Epithelial cell of proximal tubule (primary cell): ENCODE data around the gene CELA1. TPM values are rescaled to one million over a fixed set of nuclear protein-coding genes. Genes with fewer than 3 reads are reported as not detected.

Source experiments
- DNase-seq: peaks from one replicate; pipeline ENCODE4 v3.0.0-alpha.2; 2011; ENCODE audit warnings: low read depth
- H3K4me3 ChIP-seq: 2 replicates; pipeline ENCODE4 v1.5.1; 2011; ENCODE audit warnings: low read depth, mild to moderate bottlenecking, low read length
- CTCF ChIP-seq: conservative IDR thresholded peaks from 2 replicates; pipeline ENCODE4 v1.5.1; 2012; ENCODE audit warnings: low read depth, mild to moderate bottlenecking, low read length
- total RNA-seq: library from RNA; depleted of rRNA; stranded (reverse); fragments of >200 nt; gene quantifications from 2 replicates; pipeline ENCODE4 v1.2.3, GENCODE V29; 2015

Gene CELA1
- total RNA-seq, 1 donor from 2014 or later: not detected

- TF ChIP-seq CTCF: no peak
- DNase-seq: no peak
- peak overlapping the region; percentile 71 for H3K4me3 ChIP-seq
Observed at GRCh38 chr12:51390891-51391282, 44.4 kb upstream of the CELA1 start.

- TF ChIP-seq CTCF: no peak
- no peak for DNase-seq
- no peak overlapping the region for H3K4me3 ChIP-seq
Observed at GRCh38 chr12:51390457-51390856, 44.0 kb upstream of the CELA1 start.

GRCh38 chr12:51389302-51389999 is 43.0 kb upstream of the CELA1 start:
- no peak for DNase-seq
- no peak for TF ChIP-seq CTCF
- H3K4me3 ChIP-seq: no peak overlapping the region

- no peak for TF ChIP-seq CTCF
- no peak overlapping the region for H3K4me3 ChIP-seq
- no peak for DNase-seq
Observed at GRCh38 chr12:51388846-51389245, 42.4 kb upstream of the CELA1 start.

GRCh38 chr12:51388069-51388799 is 41.8 kb upstream of the CELA1 start:
- no peak for DNase-seq
- no peak for TF ChIP-seq CTCF
- no peak overlapping the region for H3K4me3 ChIP-seq

GRCh38 chr12:51386351-51386750 is 39.9 kb upstream of the CELA1 start:
- DNase-seq: no peak
- H3K4me3 ChIP-seq: no peak overlapping the region
- TF ChIP-seq CTCF: no peak
